IMR-90 (cell line): Measurements from ENCODE around the gene IDI2.

Experiments
- BHLHE40 ChIP-seq: fragments of 150-350 bp; IDR thresholded peaks from 2 replicates; pipeline ENCODE4 v1.6.1; 2016; ENCODE audit warnings: mild to moderate bottlenecking, low read depth, low read length
- CHD1 ChIP-seq: IDR thresholded peaks from 2 replicates; pipeline ENCODE4 v1.6.1; 2012; ENCODE audit warnings: low read depth, low read length, improper control_type of control experiment
- POLR2A ChIP-seq: IDR thresholded peaks from 2 replicates; pipeline ENCODE4 v1.6.1; 2012; ENCODE audit warnings: mild to moderate bottlenecking, low read depth, low read length
- TF ChIP-seq, protein P1 (sequence below): conservative IDR thresholded peaks from 2 replicates; pipeline ENCODE4 v1.5.1; 2012; ENCODE audit warnings: mild to moderate bottlenecking, low read depth, low read length, improper control_type of control experiment
- TF ChIP-seq, protein P2 (sequence below): fragments of 150-350 bp; IDR thresholded peaks from 2 replicates; pipeline ENCODE4 v1.6.1; 2016; ENCODE audit warnings: low read depth, mild to moderate bottlenecking, low read length, moderate library complexity, borderline replicate concordance

DNA sequence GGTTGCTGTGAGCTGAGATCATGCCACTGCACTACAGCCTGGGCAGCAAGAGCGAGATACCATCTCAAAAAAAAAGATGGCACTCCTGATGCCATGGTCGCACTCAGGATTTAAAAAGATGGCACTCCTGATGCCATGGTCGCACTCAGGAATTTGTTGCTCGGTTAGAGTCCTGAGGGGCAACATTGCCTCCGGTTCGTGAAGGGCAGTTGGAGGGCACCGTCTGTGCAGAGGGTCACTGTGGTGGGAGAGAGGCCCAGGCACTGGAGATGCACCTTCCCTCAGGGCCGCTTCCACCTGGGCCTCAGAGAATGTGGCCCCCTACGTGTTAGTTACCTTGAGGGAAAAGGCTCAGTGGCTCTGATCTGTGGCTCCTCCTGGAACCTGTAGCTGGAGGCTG lies 19.1 kb downstream of the IDI2 start:
- TF ChIP-seq BHLHE40 (no peak), POLR2A (no peak), CHD1 (no peak)
- TF ChIP-seq, protein P1, sequence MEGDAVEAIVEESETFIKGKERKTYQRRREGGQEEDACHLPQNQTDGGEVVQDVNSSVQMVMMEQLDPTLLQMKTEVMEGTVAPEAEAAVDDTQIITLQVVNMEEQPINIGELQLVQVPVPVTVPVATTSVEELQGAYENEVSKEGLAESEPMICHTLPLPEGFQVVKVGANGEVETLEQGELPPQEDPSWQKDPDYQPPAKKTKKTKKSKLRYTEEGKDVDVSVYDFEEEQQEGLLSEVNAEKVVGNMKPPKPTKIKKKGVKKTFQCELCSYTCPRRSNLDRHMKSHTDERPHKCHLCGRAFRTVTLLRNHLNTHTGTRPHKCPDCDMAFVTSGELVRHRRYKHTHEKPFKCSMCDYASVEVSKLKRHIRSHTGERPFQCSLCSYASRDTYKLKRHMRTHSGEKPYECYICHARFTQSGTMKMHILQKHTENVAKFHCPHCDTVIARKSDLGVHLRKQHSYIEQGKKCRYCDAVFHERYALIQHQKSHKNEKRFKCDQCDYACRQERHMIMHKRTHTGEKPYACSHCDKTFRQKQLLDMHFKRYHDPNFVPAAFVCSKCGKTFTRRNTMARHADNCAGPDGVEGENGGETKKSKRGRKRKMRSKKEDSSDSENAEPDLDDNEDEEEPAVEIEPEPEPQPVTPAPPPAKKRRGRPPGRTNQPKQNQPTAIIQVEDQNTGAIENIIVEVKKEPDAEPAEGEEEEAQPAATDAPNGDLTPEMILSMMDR = no peak
- TF ChIP-seq, protein P2, sequence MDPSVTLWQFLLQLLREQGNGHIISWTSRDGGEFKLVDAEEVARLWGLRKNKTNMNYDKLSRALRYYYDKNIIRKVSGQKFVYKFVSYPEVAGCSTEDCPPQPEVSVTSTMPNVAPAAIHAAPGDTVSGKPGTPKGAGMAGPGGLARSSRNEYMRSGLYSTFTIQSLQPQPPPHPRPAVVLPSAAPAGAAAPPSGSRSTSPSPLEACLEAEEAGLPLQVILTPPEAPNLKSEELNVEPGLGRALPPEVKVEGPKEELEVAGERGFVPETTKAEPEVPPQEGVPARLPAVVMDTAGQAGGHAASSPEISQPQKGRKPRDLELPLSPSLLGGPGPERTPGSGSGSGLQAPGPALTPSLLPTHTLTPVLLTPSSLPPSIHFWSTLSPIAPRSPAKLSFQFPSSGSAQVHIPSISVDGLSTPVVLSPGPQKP = no peak
